LNCaP clone FGC (cell line): ENCODE data around the gene AHCYL2.

Source experiments
- DNase-seq: peaks from one replicate; pipeline ENCODE4 v3.0.0-alpha.2; 2011; ENCODE audit warnings: low read depth
- H3K4me3 ChIP-seq: 2 replicates; pipeline ENCODE4 v1.5.1; 2011; ENCODE audit warnings: mild to moderate bottlenecking, low read depth, low read length, control low read depth
- TF ChIP-seq, protein P1 (sequence below): IDR thresholded peaks from 2 replicates; pipeline ENCODE4 v1.5.1; 2012; ENCODE audit warnings: mild to moderate bottlenecking; ENCODE audit not compliant: control insufficient read depth, insufficient read depth; ENCODE audit errors: extremely low read depth

AHCYL2 gene

DNA sequence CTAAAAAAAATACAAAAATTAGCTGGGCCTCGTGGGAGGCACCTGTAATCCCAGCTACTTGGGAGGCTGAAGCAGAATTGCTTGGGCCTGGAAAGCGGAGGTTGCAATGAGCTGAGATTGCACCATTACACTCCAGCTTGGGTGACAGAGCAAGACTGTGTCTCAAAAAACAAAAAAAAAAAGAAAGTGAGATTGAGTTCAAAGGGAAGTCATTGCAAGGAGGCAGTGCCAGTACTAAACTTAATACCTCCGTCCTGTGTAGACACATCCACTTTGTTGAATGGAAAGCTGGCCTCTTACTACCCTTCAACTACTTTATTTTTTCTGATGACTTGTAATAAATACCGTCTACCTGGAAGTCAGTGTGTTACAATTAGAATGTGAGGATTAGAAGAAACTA lies 31.0 kb downstream of the AHCYL2 start:
- no peak overlapping the region for H3K4me3 ChIP-seq
- TF ChIP-seq, protein P1, sequence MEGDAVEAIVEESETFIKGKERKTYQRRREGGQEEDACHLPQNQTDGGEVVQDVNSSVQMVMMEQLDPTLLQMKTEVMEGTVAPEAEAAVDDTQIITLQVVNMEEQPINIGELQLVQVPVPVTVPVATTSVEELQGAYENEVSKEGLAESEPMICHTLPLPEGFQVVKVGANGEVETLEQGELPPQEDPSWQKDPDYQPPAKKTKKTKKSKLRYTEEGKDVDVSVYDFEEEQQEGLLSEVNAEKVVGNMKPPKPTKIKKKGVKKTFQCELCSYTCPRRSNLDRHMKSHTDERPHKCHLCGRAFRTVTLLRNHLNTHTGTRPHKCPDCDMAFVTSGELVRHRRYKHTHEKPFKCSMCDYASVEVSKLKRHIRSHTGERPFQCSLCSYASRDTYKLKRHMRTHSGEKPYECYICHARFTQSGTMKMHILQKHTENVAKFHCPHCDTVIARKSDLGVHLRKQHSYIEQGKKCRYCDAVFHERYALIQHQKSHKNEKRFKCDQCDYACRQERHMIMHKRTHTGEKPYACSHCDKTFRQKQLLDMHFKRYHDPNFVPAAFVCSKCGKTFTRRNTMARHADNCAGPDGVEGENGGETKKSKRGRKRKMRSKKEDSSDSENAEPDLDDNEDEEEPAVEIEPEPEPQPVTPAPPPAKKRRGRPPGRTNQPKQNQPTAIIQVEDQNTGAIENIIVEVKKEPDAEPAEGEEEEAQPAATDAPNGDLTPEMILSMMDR, result no peak

DNA sequence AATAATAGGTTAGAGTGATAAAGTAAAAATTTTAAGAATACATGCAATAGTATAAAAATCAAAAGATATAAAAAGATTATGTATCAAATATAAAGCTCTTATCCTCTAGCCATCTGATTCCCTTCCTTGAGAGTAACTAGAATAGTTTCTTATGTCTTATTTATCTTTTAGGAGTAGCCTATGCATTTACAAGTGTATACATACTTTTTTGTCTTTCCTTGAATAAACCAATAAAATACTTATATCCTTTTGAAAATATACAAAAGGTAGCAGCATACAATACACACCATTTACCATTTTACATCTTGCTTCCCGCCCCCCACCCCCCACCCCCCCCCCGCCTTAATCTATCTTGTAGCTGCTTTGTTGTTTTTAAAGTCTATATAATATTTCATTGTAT lies 31.4 kb downstream of the AHCYL2 start:
- H3K4me3 ChIP-seq, result no peak overlapping the region
- no peak for DNase-seq
- TF ChIP-seq, protein P1, result no peak

More for the DNA sequence above, 31.0 kb downstream of the AHCYL2 start:
- DNase-seq, result no peak

DNA sequence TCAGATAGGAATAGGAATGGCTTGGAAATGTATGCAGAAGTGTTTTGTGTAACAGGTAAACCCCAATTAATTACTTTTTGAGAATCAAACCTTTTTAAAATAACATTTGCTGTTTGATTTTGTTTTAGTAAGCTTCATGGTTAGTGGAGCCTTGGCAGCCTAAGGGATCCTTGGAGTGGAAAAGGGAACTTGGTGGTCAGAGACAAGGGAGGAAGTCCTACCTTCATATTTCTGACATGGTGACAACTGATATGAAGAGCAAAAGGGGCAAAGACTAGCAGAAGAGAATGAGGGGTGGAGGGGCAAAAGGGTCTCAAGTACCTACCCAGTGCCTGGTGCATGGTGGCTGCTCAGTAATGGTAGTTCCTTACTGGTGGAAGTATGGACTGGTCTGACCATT lies 32.3 kb downstream of the AHCYL2 start:
- H3K4me3 ChIP-seq, result no peak overlapping the region
- TF ChIP-seq, protein P1, result no peak
- DNase-seq, result no peak

DNA sequence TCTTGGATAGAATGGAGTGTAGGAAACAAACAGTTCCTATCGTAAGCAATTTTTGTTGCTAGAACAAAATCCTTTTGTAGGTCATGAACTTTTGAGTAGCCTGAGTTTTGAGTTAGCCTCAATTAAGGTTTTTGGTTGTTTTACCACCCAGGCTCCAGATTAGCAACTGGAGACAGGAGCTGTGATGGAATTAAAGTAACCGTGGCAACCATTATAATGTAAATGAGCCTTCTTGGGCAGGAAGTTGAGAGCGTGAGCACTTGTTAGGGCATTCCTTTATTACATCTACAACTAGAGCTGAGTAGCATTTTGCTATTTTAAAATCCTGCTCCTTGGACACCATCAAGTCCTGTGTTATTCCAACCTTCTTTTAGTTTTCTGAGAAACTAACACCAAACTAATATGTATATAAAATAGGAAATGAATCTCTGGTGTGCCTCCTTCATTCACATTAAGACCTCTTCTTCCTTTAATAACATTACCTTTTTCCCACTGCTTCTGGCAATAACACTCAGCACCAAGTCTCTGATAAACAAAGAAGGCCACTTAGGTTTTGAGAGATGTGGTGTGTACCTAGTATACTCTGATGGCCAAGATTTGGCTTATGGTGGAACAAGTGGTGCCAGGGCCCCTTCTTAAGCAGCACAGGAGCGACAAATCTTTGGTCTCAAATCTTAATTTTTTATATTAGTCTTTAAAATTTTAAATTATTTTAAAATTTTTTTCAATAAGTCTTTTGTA lies 34.0 kb downstream of the AHCYL2 start:
- TF ChIP-seq, protein P1, result no peak
- H3K4me3 ChIP-seq, result no peak overlapping the region
- no peak for DNase-seq

DNA sequence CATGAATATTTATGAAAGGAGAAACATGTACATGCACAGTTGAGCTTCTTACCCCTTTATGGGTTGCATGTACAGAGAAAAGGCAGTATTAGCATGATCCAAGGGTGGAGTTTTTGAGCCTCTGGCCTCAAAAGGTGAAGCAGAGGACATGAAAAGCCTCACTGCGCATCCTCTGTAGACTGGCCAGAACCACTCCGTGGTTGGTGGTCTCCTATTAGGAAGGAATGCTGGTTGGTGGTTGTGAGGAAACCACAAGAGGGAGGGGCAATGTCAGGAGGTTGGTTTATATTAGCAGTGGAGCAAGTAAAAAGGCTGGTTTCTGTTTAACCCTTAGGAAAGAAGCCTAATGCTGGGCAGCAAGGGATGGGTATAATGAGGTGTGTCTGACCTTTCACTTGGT lies 37.5 kb downstream of the AHCYL2 start:
- DNase-seq, result no peak
- H3K4me3 ChIP-seq, result no peak overlapping the region
- TF ChIP-seq, protein P1, result no peak

DNA sequence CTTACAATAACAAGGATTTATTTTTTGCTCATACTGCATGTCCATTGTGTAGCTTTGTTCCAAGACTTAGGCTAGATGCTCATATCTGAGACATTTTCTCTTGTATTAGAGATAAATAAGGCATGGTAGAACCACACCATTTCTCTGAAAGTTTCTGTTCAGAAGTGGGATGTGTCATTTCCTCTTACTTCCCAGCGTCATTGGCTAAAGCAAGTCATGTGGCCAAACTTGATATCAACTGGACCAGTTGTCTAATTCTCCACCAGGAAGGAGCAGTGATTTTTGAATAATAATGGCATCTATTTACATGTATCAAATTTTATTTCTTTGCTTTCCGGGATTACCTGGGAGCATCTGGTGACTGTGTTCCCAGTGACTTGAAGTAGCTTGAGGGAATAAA lies 38.3 kb downstream of the AHCYL2 start:
- DNase-seq, result no peak
- no peak overlapping the region for H3K4me3 ChIP-seq
- TF ChIP-seq, protein P1, result no peak

- H3K4me3 ChIP-seq, result no peak overlapping the region
- TF ChIP-seq, protein P1, result no peak
- peak; percentile 77 for DNase-seq
Observed at GRCh38 chr7:129264534-129264933, 39.7 kb downstream of the AHCYL2 start.
